SK-N-SH treated with all-trans-retinoic acid at 6 μM for 48 hours (cell line): ENCODE results near the gene KIRREL3.

Source experiments
- ATAC-seq: fragments of 200-7000 bp; cut with Tn5 transposase; 3 replicates; pipeline ENCODE4 v1.9.1; 2020; ENCODE audit warnings: mild to moderate bottlenecking, moderate library complexity
- ARNTL ChIP-seq: fragments of 450-650 bp; formaldehyde crosslinking; IDR thresholded peaks from 2 replicates; pipeline ENCODE4 v1.5.0; 2020; ENCODE audit warnings: low read depth, mild to moderate bottlenecking, moderate library complexity, borderline replicate concordance
- BACH2 ChIP-seq: fragments of 250-450 bp; sonication (Bioruptor Pico); IDR thresholded peaks from 2 replicates; pipeline ENCODE4 v1.9.0; 2021; ENCODE audit warnings: mild to moderate bottlenecking, borderline replicate concordance
- CSDC2 ChIP-seq: fragments of 250-450 bp; sonication (Bioruptor Pico); IDR thresholded peaks from 2 replicates; pipeline ENCODE4 v1.5.0; 2020; ENCODE audit warnings: mild to moderate bottlenecking, moderate library complexity
- ESRRG ChIP-seq: fragments of 250-450 bp; sonication (Bioruptor Pico); IDR thresholded peaks from 2 replicates; pipeline ENCODE4 v1.6.1; 2021; ENCODE audit warnings: mild to moderate bottlenecking
- ISL1 ChIP-seq: fragments of 250-450 bp; sonication (Bioruptor Pico); IDR thresholded peaks from 2 replicates; pipeline ENCODE4 v2.1.2; 2022; ENCODE audit warnings: mild to moderate bottlenecking, moderate library complexity
- OSR1 ChIP-seq: fragments of 250-450 bp; sonication (Bioruptor Pico); IDR thresholded peaks from 2 replicates; pipeline ENCODE4 v1.8.0; 2022; ENCODE audit warnings: moderate library complexity, mild to moderate bottlenecking, inconsistent platforms
- PPARA ChIP-seq: fragments of 250-450 bp; sonication (Bioruptor Pico); IDR thresholded peaks from 2 replicates; pipeline ENCODE4 v1.5.0; 2020; ENCODE audit warnings: mild to moderate bottlenecking, borderline replicate concordance
- RARB ChIP-seq: fragments of 250-450 bp; sonication (Bioruptor Pico); IDR thresholded peaks from 2 replicates; pipeline ENCODE4 v1.8.0; 2021; ENCODE audit warnings: mild to moderate bottlenecking, moderate library complexity
- SNAI2 ChIP-seq: fragments of 250-450 bp; sonication (Bioruptor Pico); IDR thresholded peaks from 2 replicates; pipeline ENCODE4 v1.5.0; 2020; ENCODE audit warnings: mild to moderate bottlenecking, moderate library complexity
- TCF4 ChIP-seq: fragments of 250-450 bp; sonication (Bioruptor Pico); IDR thresholded peaks from 2 replicates; pipeline ENCODE4 v1.8.0; 2021; ENCODE audit warnings: mild to moderate bottlenecking, moderate library complexity, borderline replicate concordance
- TOX ChIP-seq: fragments of 250-450 bp; sonication (Bioruptor Pico); IDR thresholded peaks from 2 replicates; pipeline ENCODE4 v1.8.0; 2021; ENCODE audit warnings: mild to moderate bottlenecking, moderate library complexity, borderline replicate concordance
- ZC3H10 ChIP-seq: fragments of 250-450 bp; sonication (Bioruptor Pico); IDR thresholded peaks from 2 replicates; pipeline ENCODE4 v1.5.1; 2021; ENCODE audit warnings: mild to moderate bottlenecking, moderate library complexity
- ZFP3 ChIP-seq: fragments of 250-450 bp; sonication (Bioruptor Pico); IDR thresholded peaks from 2 replicates; pipeline ENCODE4 v1.5.0; 2020; ENCODE audit warnings: mild to moderate bottlenecking, moderate library complexity
- ZFP30 ChIP-seq: fragments of 450-650 bp; formaldehyde crosslinking; IDR thresholded peaks from 2 replicates; pipeline ENCODE4 v1.5.0; 2022; ENCODE audit warnings: mild to moderate bottlenecking, moderate library complexity
- ZNF565 ChIP-seq: fragments of 450-650 bp; formaldehyde crosslinking; conservative IDR thresholded peaks from 2 replicates; pipeline ENCODE4 v1.5.0; 2020; ENCODE audit warnings: low read depth, mild to moderate bottlenecking, moderate library complexity
- ZNF70 ChIP-seq: fragments of 450-650 bp; formaldehyde crosslinking; IDR thresholded peaks from 2 replicates; pipeline ENCODE4 v1.5.0; 2020; ENCODE audit warnings: mild to moderate bottlenecking, moderate library complexity
- ZNF8 ChIP-seq: fragments of 450-650 bp; formaldehyde crosslinking; IDR thresholded peaks from 2 replicates; pipeline ENCODE4 v1.5.0; 2020; ENCODE audit warnings: mild to moderate bottlenecking, moderate library complexity
- TF ChIP-seq, protein P1 (sequence below): fragments of 250-450 bp; sonication (Bioruptor Pico); IDR thresholded peaks from 2 replicates; pipeline ENCODE4 v1.8.0; 2021; ENCODE audit warnings: low read depth, mild to moderate bottlenecking, moderate library complexity, borderline replicate concordance
- TF ChIP-seq, protein P2 (sequence below): fragments of 250-450 bp; sonication (Bioruptor Pico); IDR thresholded peaks from 2 replicates; pipeline ENCODE4 v1.5.1; 2021; ENCODE audit warnings: mild to moderate bottlenecking, moderate library complexity
- TF ChIP-seq, protein P3 (sequence below): fragments of 250-450 bp; sonication (Bioruptor Pico); IDR thresholded peaks from 2 replicates; pipeline ENCODE4 v1.8.0; 2020; ENCODE audit warnings: mild to moderate bottlenecking, moderate library complexity, borderline replicate concordance
- TF ChIP-seq, protein P4 (sequence below): fragments of 250-450 bp; sonication (Bioruptor Pico); IDR thresholded peaks from 2 replicates; pipeline ENCODE4 v1.5.0; 2020; ENCODE audit warnings: mild to moderate bottlenecking, moderate library complexity

KIRREL3 gene

DNA sequence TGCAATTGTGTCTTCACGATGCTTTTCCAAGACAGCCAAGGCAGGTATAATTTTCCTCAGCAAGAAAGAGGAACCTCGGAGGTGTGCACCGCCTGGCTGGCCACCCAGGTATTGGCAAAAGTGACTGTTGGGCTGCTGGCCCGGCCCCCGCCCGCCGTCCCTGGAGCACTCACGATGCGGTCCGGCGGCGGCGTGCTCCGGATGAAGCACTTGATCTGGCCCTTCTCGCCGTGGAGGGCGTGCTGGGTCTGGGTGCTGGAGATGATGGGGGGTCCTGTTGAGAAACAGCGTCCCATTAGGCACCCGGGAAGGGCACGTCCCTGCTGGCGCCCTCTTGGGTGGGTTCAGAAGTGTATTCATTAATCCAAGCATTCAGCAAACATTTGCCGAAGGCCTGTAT lies 560.3 kb downstream of the KIRREL3 start:
- no peak for TF ChIP-seq ISL1 (CRISPR knock-in tag)
- no peak for TF ChIP-seq ZC3H10 (CRISPR knock-in tag)
- TF ChIP-seq TOX (CRISPR knock-in tag), result no peak
- no peak for ATAC-seq

DNA sequence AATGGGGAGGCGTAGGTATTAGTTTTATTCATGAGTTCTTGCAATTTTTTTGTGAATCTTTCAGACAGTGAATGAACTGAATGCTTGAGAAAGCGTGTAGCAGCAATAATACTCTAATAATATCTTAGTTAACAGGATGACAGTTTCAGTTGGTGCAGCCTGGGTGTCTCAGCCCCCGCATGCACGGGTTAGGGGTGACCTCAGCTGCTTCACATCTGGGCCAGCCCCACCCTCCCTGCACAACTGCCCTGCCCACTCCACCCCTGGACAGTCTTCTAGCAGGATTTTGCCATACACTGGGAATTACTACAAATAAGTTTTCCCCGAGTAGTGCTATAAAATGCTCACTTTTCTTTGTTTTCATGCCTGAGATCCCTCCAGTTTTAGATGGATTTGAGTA lies 561.9 kb downstream of the KIRREL3 start:
- no peak for TF ChIP-seq ZFP3
- TF ChIP-seq, protein P1, sequence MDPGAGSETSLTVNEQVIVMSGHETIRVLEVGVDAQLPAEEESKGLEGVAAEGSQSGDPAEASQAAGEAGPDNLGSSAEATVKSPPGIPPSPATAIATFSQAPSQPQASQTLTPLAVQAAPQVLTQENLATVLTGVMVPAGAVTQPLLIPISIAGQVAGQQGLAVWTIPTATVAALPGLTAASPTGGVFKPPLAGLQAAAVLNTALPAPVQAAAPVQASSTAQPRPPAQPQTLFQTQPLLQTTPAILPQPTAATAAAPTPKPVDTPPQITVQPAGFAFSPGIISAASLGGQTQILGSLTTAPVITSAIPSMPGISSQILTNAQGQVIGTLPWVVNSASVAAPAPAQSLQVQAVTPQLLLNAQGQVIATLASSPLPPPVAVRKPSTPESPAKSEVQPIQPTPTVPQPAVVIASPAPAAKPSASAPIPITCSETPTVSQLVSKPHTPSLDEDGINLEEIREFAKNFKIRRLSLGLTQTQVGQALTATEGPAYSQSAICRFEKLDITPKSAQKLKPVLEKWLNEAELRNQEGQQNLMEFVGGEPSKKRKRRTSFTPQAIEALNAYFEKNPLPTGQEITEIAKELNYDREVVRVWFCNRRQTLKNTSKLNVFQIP (CRISPR knock-in tag), result no peak
- TF ChIP-seq, protein P2, sequence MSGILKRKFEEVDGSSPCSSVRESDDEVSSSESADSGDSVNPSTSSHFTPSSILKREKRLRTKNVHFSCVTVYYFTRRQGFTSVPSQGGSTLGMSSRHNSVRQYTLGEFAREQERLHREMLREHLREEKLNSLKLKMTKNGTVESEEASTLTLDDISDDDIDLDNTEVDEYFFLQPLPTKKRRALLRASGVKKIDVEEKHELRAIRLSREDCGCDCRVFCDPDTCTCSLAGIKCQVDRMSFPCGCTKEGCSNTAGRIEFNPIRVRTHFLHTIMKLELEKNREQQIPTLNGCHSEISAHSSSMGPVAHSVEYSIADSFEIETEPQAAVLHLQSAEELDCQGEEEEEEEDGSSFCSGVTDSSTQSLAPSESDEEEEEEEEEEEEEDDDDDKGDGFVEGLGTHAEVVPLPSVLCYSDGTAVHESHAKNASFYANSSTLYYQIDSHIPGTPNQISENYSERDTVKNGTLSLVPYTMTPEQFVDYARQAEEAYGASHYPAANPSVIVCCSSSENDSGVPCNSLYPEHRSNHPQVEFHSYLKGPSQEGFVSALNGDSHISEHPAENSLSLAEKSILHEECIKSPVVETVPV, result no peak
- TF ChIP-seq OSR1 (CRISPR knock-in tag), result no peak
- no peak for TF ChIP-seq CSDC2
- no peak for TF ChIP-seq ESRRG
- TF ChIP-seq ZNF70 (CRISPR knock-in tag), result no peak
- no peak for TF ChIP-seq ISL1 (CRISPR knock-in tag)
- no peak for TF ChIP-seq TOX (CRISPR knock-in tag)
- TF ChIP-seq TCF4, result no peak
- no peak for TF ChIP-seq ARNTL (CRISPR knock-in tag)
- TF ChIP-seq ZNF565 (CRISPR knock-in tag), result no peak
- no peak for ATAC-seq

DNA sequence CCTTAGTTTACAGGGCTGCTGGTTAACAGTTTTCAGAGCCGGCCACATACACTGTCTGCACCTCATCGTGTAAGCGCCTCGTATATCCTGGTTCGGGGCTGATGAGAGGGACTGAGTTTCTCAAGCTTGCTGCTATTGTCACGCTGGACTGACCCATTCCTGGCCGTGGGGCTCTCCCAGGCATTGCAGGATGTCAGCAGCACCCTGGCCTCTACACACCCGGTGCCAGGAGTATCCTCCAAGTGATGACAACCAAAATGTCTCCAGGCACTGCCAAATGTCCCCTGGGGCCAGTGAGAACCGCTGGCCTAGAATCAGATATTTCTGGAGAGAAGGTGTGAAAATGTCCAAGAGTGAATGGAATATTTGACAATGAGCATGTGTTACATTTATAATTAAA lies 562.3 kb downstream of the KIRREL3 start:
- ATAC-seq, result no peak
- TF ChIP-seq ZFP3, result no peak
- TF ChIP-seq, protein P1 (CRISPR knock-in tag), result no peak
- TF ChIP-seq TOX (CRISPR knock-in tag), result no peak
- no peak for TF ChIP-seq RARB (CRISPR knock-in tag)
- TF ChIP-seq ZNF70 (CRISPR knock-in tag), result no peak
- TF ChIP-seq, all 23 proteins: peak for 0

DNA sequence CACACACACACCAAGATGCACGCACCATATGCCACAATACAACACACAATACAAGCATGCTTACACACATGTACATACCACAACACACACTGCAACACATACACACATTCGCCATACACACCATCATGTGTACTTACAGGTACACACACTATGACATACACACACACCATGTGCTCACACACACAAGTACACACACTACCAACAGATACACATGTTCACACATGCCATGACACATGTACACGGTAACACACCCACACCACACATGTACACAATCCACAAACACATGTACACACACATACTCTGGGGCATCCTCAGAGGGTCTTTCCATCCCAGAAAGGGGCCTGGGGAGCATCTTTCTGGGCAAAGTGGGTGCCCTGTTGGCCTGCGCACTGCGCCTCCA lies 562.8 kb downstream of the KIRREL3 start:
- TF ChIP-seq, protein P1 (CRISPR knock-in tag), result no peak
- TF ChIP-seq, protein P2, result no peak
- TF ChIP-seq SNAI2 (no peak), OSR1 (CRISPR knock-in tag) (no peak), ZC3H10 (CRISPR knock-in tag) (no peak), ARNTL (CRISPR knock-in tag) (no peak), ZNF70 (CRISPR knock-in tag) (no peak), TCF4 (no peak), ZNF8 (CRISPR knock-in tag) (no peak), CSDC2 (no peak), PPARA (CRISPR knock-in tag) (no peak), ZFP30 (CRISPR knock-in tag) (no peak), ZNF565 (CRISPR knock-in tag) (no peak), TOX (CRISPR knock-in tag) (no peak), ZFP3 (no peak), RARB (CRISPR knock-in tag) (no peak), ISL1 (CRISPR knock-in tag) (no peak), BACH2 (CRISPR knock-in tag) (no peak)
- TF ChIP-seq, protein P3, sequence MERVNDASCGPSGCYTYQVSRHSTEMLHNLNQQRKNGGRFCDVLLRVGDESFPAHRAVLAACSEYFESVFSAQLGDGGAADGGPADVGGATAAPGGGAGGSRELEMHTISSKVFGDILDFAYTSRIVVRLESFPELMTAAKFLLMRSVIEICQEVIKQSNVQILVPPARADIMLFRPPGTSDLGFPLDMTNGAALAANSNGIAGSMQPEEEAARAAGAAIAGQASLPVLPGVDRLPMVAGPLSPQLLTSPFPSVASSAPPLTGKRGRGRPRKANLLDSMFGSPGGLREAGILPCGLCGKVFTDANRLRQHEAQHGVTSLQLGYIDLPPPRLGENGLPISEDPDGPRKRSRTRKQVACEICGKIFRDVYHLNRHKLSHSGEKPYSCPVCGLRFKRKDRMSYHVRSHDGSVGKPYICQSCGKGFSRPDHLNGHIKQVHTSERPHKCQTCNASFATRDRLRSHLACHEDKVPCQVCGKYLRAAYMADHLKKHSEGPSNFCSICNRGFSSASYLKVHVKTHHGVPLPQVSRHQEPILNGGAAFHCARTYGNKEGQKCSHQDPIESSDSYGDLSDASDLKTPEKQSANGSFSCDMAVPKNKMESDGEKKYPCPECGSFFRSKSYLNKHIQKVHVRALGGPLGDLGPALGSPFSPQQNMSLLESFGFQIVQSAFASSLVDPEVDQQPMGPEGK (CRISPR knock-in tag), result no peak
- TF ChIP-seq, protein P4, sequence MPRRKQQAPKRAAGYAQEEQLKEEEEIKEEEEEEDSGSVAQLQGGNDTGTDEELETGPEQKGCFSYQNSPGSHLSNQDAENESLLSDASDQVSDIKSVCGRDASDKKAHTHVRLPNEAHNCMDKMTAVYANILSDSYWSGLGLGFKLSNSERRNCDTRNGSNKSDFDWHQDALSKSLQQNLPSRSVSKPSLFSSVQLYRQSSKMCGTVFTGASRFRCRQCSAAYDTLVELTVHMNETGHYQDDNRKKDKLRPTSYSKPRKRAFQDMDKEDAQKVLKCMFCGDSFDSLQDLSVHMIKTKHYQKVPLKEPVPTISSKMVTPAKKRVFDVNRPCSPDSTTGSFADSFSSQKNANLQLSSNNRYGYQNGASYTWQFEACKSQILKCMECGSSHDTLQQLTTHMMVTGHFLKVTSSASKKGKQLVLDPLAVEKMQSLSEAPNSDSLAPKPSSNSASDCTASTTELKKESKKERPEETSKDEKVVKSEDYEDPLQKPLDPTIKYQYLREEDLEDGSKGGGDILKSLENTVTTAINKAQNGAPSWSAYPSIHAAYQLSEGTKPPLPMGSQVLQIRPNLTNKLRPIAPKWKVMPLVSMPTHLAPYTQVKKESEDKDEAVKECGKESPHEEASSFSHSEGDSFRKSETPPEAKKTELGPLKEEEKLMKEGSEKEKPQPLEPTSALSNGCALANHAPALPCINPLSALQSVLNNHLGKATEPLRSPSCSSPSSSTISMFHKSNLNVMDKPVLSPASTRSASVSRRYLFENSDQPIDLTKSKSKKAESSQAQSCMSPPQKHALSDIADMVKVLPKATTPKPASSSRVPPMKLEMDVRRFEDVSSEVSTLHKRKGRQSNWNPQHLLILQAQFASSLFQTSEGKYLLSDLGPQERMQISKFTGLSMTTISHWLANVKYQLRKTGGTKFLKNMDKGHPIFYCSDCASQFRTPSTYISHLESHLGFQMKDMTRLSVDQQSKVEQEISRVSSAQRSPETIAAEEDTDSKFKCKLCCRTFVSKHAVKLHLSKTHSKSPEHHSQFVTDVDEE (CRISPR knock-in tag), result no peak
- ATAC-seq, result no peak
